Ishikawa (cell line): ENCODE measurements around the gene LRRC71.

Experiments
- CEBPB ChIP-seq: IDR thresholded peaks from 2 replicates; pipeline ENCODE4 v1.6.1; 2012
- CREB1 ChIP-seq: IDR thresholded peaks from 2 replicates; pipeline ENCODE4 v1.6.1; 2012; ENCODE audit warnings: low read depth
- EGR1 ChIP-seq: IDR thresholded peaks from 2 replicates; pipeline ENCODE4 v1.6.1; 2012
- FOXM1 ChIP-seq: IDR thresholded peaks from 2 replicates; pipeline ENCODE4 v1.6.1; 2012; ENCODE audit warnings: low read depth, borderline replicate concordance
- MAX ChIP-seq: IDR thresholded peaks from 2 replicates; pipeline ENCODE4 v1.6.1; 2012
- TAF1 ChIP-seq: IDR thresholded peaks from 2 replicates; pipeline ENCODE4 v1.6.1; 2012; ENCODE audit warnings: low read depth, mild to moderate bottlenecking
- TCF12 ChIP-seq: IDR thresholded peaks from 2 replicates; pipeline ENCODE4 v1.6.1; 2012; ENCODE audit warnings: low read depth
- TEAD4 ChIP-seq: IDR thresholded peaks from 2 replicates; pipeline ENCODE4 v1.6.1; 2012
- YY1 ChIP-seq: IDR thresholded peaks from 2 replicates; pipeline ENCODE4 v1.6.1; 2012; ENCODE audit warnings: low read depth
- ZBTB7A ChIP-seq: IDR thresholded peaks from 2 replicates; pipeline ENCODE4 v1.6.1; 2012; ENCODE audit warnings: low read depth
- TF ChIP-seq, protein P1 (sequence below): IDR thresholded peaks from 2 replicates; pipeline ENCODE4 v1.6.1; 2012; ENCODE audit warnings: low read depth, mild to moderate bottlenecking

GRCh38 chr1:156908541-156908940 lies 11.9 kb upstream of the LRRC71 start:
- TF ChIP-seq CREB1 (no peak), TCF12 (no peak), EGR1 (no peak), MAX (no peak), ZBTB7A (no peak), CEBPB (no peak), YY1 (no peak), TEAD4 (no peak), TAF1 (no peak), FOXM1 (no peak)
- TF ChIP-seq, protein P1, sequence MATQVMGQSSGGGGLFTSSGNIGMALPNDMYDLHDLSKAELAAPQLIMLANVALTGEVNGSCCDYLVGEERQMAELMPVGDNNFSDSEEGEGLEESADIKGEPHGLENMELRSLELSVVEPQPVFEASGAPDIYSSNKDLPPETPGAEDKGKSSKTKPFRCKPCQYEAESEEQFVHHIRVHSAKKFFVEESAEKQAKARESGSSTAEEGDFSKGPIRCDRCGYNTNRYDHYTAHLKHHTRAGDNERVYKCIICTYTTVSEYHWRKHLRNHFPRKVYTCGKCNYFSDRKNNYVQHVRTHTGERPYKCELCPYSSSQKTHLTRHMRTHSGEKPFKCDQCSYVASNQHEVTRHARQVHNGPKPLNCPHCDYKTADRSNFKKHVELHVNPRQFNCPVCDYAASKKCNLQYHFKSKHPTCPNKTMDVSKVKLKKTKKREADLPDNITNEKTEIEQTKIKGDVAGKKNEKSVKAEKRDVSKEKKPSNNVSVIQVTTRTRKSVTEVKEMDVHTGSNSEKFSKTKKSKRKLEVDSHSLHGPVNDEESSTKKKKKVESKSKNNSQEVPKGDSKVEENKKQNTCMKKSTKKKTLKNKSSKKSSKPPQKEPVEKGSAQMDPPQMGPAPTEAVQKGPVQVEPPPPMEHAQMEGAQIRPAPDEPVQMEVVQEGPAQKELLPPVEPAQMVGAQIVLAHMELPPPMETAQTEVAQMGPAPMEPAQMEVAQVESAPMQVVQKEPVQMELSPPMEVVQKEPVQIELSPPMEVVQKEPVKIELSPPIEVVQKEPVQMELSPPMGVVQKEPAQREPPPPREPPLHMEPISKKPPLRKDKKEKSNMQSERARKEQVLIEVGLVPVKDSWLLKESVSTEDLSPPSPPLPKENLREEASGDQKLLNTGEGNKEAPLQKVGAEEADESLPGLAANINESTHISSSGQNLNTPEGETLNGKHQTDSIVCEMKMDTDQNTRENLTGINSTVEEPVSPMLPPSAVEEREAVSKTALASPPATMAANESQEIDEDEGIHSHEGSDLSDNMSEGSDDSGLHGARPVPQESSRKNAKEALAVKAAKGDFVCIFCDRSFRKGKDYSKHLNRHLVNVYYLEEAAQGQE, result no peak
